Mucosa of descending colon (tissue), 3 donors: ENCODE results near the gene PMIS2. TPM values are rescaled to one million over a fixed set of nuclear protein-coding genes. Genes with fewer than 3 reads are reported as not detected.

Experiments
- ATAC-seq: fragments of 200-7000 bp; cut with Tn5 transposase; one replicate; pipeline ENCODE4 v1.9.1; 2020; ENCODE audit warnings: mild to moderate bottlenecking, moderate library complexity
- DNase-seq, 3 donors: peaks; one replicate each; pipeline ENCODE4 v3.0.0-alpha.2; 2020
- H3K36me3 ChIP-seq: fragments of 200-600 bp; one replicate; pipeline ENCODE4 v1.8.0; 2021; ENCODE audit warnings: low read depth, mild to moderate bottlenecking
- H3K4me1 ChIP-seq: fragments of 200-600 bp; one replicate; pipeline ENCODE4 v1.8.0; 2021; ENCODE audit warnings: low read depth, mild to moderate bottlenecking
- H3K4me3 ChIP-seq: fragments of 200-600 bp; one replicate; pipeline ENCODE4 v1.8.0; 2021; ENCODE audit warnings: mild to moderate bottlenecking
- H3K9me3 ChIP-seq: fragments of 200-600 bp; one replicate; pipeline ENCODE4 v1.8.0; 2021; ENCODE audit warnings: mild to moderate bottlenecking
- CTCF ChIP-seq: fragments of 200-600 bp; IDR thresholded peaks from one replicate; pipeline ENCODE4 v1.8.0; 2022; ENCODE audit warnings: antibody characterized with exemption, mild to moderate bottlenecking
- intact Hi-C, 2 donors: fragments of 100-400 bp; cut with DNase I in 1 of 2; cut with micrococcal nuclease in 1 of 2; formaldehyde crosslinking; loops; one replicate each; pipeline versions ENCODE4 v1.11.0 to v1.11.1; 2022; cut with DNase I, micrococcal nuclease
- long read RNA-seq, 2 donors: library from polyadenylated mRNA; unstranded; transcript quantifications; one replicate each; pipeline ENCODE4 v2.0.0, GENCODE V29; 2019 to 2021
- total RNA-seq, 3 donors: library from RNA; stranded (reverse); fragmentation: NEBNext Ultra II Directional in 2 of 3; extraction: Animal tissue kit (Norgen Biotek cat#: 25700) in 2 of 3; gene quantifications; one replicate each; pipeline versions ENCODE4 v1.2.1 to v1.2.4, GENCODE V29; 2021 to 2023
- donor health status: DM: no; HTN: no; CAD: no; lungs with moderate emphysema.
- donor health status: DM: no; HTN: no; CAD: no.
- donor health status: DM: no; HTN: yes; CAD: no.

PMIS2 gene
- not detected for total RNA-seq
- long read RNA-seq, donor 1, result 0 reads
- long read RNA-seq, donor 2, result 0 reads

GRCh38 chr19:35585848-35586247 lies at the start of gene PMIS2:
Gene PMIS2, plus strand, starts transcription at chr19:35586173. Its CDS starts 87 bp downstream, at chr19:35586260.
- peaks cover 3% of the 10 kb centered on the region for H3K9me3 ChIP-seq
- ATAC-seq, result no peak
- H3K4me1 ChIP-seq, result no peaks in the 10 kb centered on the region
- no peak for DNase-seq
- H3K4me3 ChIP-seq, result no peak within 1 kb of the TSS
- TF ChIP-seq CTCF, result no peak
- intact Hi-C loops, result no loop called here
- no peaks in the 10 kb centered on the region for H3K36me3 ChIP-seq

GRCh38 chr19:35539314-35539713 lies 46.7 kb upstream of the PMIS2 start:
- H3K9me3 ChIP-seq, result no peaks in the 10 kb centered on the region
- no peak overlapping the region for H3K4me3 ChIP-seq
- no peaks in the 10 kb centered on the region for H3K36me3 ChIP-seq
- intact Hi-C loops, result no loop called here
- TF ChIP-seq CTCF, result no peak
- DNase-seq (no peak), ATAC-seq (no peak)
- H3K4me1 ChIP-seq, result no peaks in the 10 kb centered on the region

GRCh38 chr19:35539850-35540249 lies 46.1 kb upstream of the PMIS2 start:
- no peak overlapping the region for H3K4me3 ChIP-seq
- H3K9me3 ChIP-seq, result no peaks in the 10 kb centered on the region
- no peak for TF ChIP-seq CTCF
- intact Hi-C loops, result no loop called here
- H3K36me3 ChIP-seq, result no peaks in the 10 kb centered on the region
- DNase-seq (no peak), ATAC-seq (no peak)
- H3K4me1 ChIP-seq, result no peaks in the 10 kb centered on the region

- H3K4me3 ChIP-seq, result no peak overlapping the region
- H3K36me3 ChIP-seq, result no peaks in the 10 kb centered on the region
- intact Hi-C loops, result no loop called here
- DNase-seq, result no peak
- ATAC-seq, result no peak
- H3K4me1 ChIP-seq, result no peaks in the 10 kb centered on the region
- H3K9me3 ChIP-seq, result no peaks in the 10 kb centered on the region
- no peak for TF ChIP-seq CTCF
Observed at GRCh38 chr19:35540356-35540927, 45.5 kb upstream of the PMIS2 start.

DNA sequence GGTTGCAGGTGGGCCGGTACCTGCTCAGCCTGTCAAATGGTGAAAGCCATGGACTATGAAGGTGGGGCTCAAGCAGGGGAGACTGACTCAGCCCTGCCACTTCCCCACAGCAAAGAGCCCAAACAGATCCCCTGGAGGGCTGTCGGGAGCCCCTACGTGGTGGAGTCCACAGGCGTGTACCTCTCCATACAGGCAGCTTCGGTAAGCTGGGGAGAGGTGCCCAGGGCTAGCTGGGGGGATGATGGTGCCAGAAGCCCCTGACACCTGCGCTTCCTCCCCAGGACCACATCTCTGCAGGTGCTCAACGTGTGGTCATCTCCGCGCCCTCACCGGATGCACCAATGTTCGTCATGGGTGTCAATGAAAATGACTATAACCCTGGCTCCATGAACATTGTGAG lies 43.8 kb upstream of the PMIS2 start:
- no peak for DNase-seq
- ATAC-seq, result no peak
- no peak for TF ChIP-seq CTCF
- H3K9me3 ChIP-seq, result no peaks in the 10 kb centered on the region
- H3K36me3 ChIP-seq, result no peaks in the 10 kb centered on the region
- H3K4me1 ChIP-seq, result peaks cover 10% of the 10 kb centered on the region
- H3K4me3 ChIP-seq, result no peak overlapping the region
- intact Hi-C loops, result no loop called here
